UCSD-AML1 (cell line): ENCODE data around the gene PIGZ.
A peak's percentile ranks its signal among the peaks of the same experiment; 100 is the strongest.

ENCODE experiments used
- DNase-seq: peaks from one replicate; lab custom pipeline; 2025; ENCODE audit not compliant: unreplicated experiment; lab: John Stamatoyannopoulos, UW

Gene PIGZ, protein sequence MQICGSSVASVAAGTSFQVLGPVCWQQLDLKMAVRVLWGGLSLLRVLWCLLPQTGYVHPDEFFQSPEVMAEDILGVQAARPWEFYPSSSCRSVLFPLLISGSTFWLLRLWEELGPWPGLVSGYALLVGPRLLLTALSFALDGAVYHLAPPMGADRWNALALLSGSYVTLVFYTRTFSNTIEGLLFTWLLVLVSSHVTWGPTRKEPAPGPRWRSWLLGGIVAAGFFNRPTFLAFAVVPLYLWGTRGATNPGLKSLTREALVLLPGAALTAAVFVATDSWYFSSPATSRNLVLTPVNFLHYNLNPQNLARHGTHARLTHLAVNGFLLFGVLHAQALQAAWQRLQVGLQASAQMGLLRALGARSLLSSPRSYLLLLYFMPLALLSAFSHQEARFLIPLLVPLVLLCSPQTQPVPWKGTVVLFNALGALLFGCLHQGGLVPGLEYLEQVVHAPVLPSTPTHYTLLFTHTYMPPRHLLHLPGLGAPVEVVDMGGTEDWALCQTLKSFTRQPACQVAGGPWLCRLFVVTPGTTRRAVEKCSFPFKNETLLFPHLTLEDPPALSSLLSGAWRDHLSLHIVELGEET

DNA sequence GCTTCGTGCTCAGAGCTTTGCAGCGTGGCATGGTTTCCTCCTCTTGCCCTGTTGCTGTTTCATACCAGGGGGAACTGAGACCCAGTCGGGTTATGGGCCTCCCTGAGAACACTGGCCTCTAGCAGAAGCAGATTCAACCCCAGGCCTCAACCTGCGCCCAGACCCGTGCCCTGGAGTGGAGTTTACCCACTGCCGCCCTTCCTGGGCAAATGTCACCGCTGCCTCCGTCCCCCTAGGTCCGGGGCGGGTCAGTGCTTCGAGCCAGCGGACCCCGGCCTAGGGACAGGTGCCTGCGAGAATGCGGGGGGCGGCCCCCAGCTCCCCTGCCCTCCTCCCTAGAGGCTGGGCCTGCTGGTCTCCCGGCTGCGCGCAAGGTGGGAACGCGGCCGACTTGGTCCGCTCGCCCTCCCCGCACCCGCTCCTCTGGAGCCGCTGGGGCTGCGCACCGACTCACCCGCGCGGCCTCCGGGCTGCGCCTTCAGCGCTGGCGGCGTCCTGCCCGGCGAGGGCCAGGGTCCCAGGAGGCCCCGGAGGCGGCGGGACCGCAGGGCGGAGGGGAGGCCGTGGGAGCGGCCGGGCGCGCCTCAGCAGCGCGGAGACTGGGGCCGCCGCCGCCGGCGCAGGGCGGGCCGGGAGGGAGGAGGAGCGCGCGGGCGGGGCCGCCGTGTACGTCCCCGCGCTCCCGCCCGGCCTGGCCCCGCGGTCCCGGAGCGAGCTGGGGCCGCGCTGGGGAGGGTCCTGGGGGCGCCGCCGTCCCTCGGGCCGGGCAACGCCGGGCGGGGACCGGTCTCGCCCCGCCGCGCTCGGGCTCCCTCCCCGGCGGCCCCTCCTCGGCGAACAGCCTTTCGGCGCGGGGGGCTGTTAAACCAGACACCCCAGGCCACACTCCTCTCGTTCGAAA is at the start of gene PIGZ:
Gene PIGZ, minus strand, starts transcription at position 601 of the 901 bp plus-strand sequence. CDS start 16,802 bp downstream, outside the sequence.
- peak; percentile 49 for DNase-seq

DNA sequence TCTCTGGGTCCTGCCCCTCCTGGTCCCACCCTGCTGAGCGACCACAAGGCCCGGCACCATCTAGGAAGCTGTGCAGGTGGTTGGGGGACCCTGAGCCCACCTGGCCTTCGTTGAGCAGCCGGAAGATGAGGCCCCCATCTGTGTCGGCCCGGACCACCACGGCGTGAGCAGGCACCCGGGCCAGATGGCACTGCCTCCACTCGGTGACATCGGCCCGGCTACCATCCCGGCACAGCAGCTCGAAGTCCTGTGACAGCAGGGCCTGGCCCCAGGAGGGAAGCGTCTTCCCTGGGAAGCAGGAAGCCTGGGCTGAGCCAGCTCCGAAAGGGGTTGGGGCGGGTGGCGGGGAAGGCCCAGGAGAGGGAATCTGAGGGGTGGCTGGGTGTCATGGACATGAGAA is 48.4 kb upstream of the PIGZ start:
- DNase-seq: no peak

DNA sequence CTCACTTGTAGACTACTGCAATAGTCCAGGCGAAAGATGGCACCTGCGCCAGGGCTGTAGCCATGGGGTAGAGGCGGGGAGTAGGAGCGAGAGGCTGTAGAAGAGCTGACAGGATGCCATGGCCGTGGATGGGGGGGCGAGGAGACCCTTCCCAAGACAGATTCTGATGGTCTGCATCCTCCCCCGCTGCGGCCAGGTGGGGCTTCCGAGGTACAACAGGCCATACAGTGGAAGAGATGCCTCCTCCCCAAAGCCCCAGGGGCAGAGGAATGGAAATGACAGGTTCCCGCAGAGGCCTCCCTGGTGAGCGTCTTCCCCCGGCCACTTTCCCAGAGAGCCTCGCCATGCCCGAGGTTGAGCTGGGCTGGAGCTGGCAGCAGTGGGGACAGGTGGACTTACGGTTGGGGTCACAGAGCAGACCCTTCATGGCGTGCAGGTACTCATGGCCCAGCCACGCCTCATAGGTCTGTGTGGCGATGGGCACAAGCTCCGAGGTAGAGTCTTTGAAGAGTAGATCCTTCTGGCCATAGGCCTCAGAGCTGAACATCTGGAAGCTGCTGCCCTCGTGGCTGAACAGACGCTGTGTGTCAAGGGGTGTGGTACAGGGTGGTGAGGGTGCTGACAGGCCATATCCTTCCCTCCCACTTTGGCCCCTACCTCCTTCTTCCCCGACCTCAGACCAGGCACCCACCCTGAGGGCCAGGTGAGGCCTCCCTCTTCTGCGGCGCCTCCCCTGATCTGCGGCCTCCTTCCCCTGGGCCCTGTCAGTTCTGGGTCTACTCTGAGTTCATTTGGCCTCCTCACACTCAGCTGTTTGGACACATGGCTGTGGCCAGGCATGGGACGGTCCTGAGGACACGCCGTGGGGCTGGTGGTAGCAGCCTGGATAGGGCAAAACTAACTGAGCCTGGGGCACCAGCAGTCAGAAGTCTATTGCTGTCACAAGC is 47.4 kb upstream of the PIGZ start:
- DNase-seq: no peak

DNA sequence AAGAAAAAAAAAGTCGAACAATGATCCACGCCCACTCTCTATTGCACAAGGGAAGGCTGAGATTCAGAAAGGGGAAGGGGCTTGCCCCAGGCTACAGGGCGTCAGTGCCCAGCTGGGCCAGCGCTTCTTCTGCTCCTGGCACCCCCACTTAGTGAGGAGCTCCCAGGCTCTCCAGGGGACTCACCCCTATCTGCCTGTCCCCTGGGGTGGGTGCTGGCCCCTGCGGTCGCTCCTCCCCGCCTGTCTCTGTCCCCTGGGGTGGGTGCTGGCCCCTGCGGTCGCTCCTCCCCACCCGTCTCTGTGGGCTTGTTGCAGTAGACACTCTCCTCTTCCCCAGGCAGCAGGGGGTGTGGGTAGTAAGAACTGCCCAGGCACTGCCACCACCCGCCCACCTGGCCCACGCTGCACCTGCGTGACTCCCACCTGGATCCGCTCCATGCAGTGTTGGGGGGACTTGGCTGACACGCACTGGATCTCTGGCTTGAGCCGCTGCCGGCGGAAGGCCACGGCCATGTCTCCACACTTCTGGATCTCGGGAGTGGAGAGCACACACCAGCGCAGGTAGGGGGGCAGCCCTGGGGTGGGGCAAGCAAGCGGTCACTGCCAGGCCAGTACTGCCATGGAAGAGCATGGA is 46.4 kb upstream of the PIGZ start:
- DNase-seq: no peak

DNA sequence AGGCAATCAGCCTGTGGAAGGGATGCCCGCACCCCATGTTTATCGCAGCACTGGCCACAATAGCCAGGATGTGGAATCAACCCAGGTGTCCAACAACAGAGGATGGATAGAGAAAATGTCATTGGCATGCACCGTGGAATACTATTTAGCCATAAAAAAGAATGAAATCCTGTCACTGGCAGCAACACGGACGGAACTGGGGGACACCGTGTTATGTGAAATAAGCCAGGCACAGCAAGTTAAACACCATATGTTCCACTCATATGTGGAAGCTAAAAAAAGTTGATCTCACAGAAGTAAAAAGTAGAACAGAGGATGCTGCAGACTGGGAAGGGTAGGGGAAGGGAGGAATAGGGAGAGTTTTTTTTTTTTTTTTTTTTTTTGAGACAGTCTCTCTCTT is 45.4 kb upstream of the PIGZ start:
- no peak for DNase-seq

DNA sequence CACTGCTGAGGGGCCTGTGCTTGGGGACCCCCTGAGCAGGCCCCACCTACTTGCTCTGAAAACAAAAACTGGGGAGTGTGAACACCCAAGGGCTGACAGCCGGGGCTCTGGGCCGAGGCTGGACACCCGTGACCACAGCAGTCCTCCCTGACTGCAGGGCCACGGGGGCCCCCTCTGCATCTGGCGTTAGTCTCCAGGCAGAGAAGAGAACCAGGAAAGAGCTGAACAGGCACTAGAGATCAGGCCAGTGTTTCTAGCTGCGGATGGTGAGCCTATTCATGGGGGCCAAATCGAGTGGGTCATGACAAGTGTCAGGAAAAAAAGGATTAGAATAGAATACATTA is 43.9 kb upstream of the PIGZ start:
- DNase-seq: no peak

DNA sequence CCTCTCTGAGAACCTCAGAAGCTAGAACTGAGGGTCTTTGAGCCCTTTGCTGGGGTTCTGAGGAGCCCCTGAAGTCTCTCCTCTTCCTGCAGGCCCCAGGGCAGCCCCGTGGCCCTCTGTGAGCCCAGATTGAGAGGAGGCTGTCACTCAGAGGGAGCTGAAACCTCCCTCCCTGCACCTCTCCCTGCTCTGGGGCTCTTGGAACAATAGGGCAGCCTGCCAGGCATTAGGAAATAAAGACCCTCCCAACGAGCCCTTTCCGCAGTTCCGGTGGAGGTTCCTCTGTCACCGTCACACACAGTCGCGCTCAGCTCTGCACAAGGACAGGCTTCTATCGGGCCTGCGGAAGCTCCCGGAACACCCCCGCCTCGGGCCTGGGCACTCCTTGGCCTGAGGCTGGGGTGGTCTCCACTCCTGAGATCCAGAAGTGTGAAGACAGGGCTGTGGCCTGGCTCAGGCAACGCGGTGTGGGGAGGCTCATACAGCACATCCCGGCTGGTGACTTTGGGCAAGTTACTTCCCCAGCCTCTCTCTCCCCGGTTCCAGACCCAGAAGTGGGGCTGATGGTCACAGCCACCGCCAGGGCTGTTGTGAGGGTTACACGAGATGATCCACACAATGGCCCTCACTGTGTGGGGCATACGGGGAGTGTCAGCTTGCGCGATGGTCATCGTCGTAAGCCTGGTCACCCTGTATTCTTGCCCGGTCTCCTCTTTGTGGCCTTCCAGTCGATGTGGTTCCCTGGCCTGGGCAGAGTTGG is 43.3 kb upstream of the PIGZ start:
- DNase-seq: no peak

DNA sequence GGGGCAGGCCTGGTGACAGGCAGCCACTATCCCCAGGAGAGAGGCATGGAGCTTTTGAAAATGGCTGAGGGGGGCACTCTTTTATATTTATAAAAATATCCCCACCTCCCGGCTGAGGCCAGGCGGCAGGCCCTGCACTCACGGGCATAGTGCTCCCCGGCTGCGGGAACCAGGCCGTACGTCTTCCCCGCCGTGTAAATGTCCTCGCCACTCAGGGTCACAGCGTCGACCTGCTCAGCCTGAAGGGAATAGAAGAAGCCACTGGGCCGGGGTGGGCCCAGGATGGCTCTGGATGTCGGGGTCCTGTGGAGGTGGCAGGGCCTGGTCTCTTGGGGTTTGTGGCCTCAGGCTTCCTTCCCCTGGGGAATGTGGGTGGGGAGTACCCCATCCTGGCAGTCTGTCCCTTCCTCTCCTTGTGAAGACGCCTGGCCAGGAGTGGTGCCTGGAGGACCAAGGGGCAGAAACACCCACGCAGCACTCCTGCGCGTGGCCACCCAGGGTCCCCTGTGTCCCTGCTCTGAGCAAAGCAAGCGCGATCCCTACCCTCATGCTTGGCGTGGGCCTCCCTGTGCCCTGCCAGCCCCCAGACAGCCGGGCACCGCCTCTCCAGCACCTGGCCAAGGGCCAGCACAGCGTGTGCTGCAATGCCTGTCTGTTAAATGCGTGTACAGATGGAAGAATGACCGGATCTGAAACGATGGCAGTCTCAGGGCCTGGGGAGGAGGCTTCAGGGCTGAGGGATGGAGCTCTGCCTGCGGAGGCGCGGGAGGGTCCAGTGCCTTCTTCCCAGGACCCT is 42.1 kb upstream of the PIGZ start:
- no peak for DNase-seq

DNA sequence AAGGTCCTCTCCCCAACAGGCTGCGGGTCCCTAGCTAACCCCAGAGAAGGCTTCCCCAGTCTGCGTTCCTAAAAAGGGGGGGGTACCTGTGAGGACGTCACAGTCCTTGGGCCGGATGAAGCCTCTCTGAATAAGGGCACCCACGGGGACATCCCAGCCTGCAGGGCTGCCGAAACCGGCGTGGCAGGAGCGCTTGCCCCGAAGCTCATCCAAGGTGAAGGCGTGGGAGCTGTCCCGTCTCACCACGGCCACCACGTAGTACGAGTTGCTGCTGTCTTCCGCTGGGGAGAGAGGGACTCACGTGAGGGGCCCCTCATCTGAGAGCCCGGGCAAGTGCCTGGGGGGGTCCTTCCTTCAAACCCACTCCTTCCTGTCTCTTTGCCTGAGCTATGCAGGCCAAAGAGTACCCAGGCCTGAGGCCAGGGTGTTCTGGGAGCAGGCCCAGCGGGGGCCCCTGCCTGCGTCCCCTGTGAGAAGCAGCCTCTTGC is 40.9 kb upstream of the PIGZ start:
- no peak for DNase-seq

DNA sequence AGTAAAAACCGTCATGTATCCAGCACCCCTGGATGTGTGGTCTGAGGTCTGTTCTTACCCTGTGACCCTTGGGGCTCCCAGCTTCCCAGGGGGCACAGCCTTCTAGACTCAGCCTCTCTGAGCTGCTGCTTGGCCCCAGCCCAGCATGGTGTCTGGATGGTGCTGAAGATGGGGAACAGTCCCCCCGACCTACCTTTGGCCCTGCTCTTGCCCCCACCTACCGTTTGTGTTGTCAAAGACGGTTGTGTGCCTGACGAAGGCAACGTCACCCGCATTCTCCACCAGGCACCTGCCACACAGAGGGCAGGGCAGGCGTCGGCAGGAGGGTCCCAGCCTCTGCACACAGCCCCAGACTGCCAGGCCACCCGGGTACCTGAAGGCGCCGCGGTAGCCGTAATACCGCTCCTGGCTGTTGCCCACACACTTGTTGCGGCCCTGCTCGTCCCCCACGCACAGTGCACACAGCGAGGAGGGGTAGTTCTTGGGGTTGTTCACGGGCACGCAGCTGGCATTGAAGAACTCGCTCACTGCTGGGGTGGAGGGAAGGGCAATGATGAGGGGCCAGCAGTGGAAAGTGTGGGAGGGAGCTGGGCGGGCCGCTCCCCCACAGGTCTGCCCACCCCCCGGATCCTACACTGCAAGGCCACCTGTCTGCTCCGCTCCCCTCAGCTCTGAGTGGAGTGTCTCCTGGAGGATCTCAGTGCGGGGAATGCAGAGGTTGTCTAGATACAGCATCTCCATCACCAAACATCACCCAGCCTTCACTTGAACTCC is 40.0 kb upstream of the PIGZ start:
- DNase-seq: no peak

DNA sequence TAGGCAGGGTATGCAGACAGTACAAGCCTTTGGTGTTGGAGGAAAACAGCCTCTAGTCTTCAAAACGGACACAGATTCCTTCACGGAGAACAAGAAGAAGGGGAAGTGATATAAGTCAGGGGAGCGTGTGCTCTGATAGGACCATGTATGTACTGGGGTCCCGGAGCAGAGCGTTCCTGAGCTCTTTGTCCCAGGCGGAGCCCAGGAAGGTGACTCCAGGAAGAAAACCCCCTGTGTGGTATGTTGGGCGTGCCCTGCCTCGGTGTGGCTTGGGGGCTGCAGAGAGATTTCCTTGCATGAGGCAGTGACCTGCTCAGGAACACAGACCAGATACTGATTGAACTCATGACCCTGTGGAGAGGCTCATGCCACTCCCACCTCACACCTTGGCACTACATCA is 39.3 kb upstream of the PIGZ start:
- DNase-seq: no peak

DNA sequence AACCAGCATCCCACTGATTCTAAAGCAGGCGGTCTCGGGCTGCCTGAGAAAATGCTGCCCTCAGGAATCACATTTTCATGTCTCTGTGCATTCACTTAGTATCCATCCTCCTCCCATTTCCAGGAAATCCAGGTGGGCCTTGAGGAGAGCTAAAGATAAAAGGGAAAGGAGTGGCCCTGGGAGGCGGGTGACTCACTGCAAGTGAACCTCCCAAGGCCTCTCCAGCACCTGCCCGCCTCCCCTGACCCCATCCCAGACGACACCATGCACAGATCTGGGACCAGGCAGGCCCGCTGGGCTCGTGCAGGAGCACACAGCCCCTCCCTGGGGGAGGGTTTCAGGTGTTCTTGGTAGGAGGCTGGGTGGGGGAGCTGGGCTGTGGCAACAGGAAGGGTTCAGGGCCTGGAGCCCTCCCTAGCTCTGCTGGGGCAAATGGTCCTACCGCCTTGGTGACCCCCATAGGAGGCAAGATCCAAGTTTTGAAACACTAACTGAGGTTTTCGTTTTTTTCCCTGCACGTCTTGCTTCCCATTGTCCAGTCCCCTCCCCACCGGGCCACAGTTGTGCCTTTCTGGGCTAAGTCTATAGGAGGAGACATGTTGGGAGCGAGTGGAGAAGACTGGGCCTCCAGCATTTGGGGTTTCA is 38.8 kb upstream of the PIGZ start:
- DNase-seq: no peak

DNA sequence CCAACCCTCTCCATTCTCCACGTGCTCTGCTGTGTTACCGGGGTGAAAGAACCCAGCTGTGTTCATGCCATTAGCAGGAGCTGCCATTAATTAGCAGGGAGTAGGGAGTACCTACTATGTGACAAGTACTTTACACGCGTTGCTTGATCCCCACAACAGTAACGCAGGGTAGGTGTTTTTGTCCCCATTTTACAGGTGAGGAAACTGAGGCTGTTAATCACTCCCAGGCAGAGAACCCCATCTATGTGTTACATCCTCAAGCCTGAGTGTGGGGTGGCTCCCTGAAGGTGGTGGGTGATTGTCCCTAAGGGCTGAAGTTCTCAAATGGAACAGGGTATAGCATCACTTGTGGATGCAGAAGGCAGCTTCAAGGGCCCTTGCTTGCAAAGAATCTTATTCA is 38.2 kb upstream of the PIGZ start:
- no peak for DNase-seq

DNA sequence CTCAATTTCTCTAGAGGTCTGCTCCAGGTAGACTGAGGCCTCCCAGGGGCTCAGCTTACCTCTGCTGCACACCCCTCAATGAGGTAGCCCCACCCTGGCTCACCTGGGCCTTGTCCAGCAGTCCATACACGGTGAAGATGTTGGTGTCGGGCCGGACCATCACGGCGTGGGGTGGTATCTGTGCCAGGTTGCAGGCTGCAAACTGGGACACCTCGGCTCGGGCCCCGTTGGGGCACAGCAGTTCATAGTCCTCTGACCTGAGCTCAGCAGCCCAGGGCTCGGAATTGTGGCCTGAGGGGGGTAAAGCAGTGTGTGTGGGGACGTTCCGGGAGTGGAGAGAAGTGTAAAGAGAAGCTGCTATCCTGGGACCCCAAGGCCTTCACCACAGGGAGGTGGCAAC is 37.8 kb upstream of the PIGZ start:
- no peak for DNase-seq

DNA sequence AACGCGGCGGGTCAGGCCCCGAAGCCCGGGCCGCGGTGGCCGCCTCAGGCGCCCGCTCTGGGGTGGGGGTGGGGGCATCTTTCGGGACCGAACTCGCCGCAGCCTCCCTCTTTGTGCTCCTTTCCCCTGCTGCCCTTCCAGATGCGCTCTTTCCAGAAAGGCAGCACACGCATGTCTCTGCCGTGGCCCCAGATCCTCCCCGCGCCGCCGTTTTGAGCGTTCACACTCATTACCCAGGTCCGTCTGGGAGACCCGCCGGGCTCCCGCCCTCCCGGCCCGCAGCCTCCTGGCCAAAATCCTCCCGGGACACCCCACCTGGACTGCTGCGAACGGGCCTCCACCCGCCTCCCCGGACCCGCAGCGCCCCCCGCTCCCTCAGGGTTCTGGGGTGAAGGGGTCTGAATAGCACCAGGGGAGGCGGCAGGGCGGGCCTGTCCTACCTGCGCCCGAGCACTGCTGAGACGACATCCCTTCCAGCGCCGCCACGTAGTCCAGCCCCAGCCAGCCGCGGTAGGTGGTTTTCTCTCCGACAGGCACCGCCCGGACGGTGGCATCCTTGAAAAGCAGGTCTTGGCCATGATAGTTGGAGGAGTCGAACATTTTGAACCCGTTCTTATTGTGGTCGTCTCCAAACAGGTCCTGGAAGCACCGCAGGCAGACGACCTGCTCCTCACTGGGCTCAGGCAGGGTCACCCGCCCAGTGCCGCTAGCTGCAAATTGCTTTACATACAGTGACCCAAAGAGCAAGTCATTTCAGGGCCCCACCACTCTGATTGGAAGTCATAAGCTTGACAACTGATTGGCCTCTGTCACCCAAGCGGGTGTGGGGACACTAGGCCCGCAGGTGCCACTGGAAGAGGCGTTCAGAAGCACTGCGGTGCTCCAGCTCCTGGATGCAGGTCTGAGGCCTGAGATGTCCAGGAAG is 35.1 kb upstream of the PIGZ start:
- DNase-seq: no peak

DNA sequence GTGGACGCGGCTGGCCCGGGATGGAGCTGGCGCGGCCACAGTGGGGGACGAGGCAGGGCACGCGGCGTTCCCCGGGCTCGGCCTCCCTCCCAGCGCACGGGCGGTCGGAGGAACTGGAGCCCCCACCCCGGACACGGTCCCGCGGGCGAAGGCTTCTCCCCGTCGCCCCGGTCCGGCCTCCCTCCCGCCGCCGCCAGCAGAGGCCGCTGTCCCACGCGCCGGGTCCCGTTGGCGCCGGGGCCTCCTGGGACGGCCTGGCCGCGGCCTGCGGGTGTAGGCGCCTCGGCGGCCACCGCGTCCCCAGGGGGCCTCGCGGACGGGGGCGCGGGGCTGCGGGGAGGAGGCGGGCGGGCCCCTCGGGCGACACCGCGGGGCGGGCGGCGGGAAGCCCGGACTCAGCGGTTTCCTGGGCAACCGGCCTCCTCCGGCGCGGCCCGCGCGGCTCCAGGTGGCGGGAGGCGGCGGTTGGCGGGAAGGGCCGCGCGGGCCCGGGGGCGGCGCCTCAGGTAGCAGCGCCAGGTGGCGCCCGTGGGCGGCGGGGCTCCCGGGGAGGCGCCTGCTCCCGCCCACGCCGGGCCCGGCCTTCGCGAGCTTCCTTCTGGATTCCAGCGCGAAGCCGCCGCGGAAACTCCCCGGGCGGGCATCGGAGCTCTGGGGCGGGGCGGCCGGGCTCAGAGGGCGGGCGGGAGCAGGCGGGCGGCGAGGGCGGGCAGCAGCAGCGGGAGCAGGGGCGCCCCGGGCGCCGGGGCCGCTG is 34.2 kb upstream of the PIGZ start:
- DNase-seq: peak; percentile 77
